OCI-LY3 (cell line): ENCODE measurements around the gene DDX27.

Experiments used
- EZH2phosphoT487 ChIP-seq: fragments of 200-600 bp; shearing (Covaris generic); IDR thresholded peaks from 2 replicates; pipeline ENCODE4 v1.6.1; 2018; ENCODE audit warnings: antibody characterized with exemption, mixed run types, low read depth
- TF ChIP-seq, protein P1 (sequence below): fragments of 200-600, 300-600 bp; sonication (generic); IDR thresholded peaks from 2 replicates; pipeline ENCODE4 v1.5.1; 2014; ENCODE audit warnings: antibody characterized with exemption, low read length, low read depth

DNA sequence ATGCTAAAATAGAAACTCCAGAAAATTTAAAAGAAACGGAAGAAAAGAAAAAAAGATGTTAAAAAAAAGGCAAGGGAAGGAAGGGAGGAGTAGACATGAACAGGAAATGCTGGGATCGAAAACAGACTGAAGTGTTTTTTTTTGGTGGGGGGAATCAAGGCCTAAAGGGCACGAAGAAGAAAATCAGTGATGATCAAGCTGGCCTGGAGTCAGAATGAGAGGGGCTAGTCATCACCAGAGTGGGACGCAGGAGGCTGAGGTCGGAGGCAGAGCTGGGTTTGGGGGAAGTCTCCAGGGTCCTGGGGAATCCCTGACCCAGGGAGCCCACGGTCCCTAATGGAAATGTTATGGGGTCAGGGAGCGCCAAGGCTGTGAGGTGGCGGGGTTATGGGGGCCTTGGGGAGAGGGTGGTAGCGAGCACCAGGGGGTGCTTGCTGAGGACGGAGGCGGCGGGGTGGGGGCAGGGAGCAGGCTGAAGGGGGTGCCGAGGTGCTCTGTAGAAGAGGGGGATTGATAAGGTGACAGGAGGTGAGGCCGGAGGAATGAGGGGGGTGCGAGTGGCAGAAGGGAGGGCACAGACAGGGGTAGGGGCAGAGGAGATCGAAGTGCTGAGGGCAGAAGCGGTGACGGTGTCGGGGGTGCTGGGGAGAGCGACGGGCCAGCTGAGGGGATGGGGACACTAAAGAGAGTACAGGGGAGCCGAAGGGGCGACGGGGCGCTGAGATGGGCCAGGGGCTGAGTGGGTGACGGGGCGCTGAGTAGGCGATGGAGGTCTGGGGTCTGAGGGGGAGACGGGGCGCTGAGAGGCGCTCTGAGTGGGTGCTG is 58.0 kb downstream of the DDX27 start:
- TF ChIP-seq, protein P1, sequence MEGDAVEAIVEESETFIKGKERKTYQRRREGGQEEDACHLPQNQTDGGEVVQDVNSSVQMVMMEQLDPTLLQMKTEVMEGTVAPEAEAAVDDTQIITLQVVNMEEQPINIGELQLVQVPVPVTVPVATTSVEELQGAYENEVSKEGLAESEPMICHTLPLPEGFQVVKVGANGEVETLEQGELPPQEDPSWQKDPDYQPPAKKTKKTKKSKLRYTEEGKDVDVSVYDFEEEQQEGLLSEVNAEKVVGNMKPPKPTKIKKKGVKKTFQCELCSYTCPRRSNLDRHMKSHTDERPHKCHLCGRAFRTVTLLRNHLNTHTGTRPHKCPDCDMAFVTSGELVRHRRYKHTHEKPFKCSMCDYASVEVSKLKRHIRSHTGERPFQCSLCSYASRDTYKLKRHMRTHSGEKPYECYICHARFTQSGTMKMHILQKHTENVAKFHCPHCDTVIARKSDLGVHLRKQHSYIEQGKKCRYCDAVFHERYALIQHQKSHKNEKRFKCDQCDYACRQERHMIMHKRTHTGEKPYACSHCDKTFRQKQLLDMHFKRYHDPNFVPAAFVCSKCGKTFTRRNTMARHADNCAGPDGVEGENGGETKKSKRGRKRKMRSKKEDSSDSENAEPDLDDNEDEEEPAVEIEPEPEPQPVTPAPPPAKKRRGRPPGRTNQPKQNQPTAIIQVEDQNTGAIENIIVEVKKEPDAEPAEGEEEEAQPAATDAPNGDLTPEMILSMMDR = no peak
- no peak for TF ChIP-seq EZH2phosphoT487
